ENCODE results near the gene TUBGCP3.

TUBGCP3 gene

GRCh38 chr13:112617754-112618375, 29.9 kb upstream of the TUBGCP3 start:
- DNase-seq (ENCODE audit: low read depth): no peak

- peak; percentile 45 for DNase-seq (ENCODE audit: low read depth)
These were observed 28.8 kb upstream of the TUBGCP3 start for GRCh38 chr13:112616586-112617362.

GRCh38 chr13:112615391-112615790, 27.4 kb upstream of the TUBGCP3 start:
- DNase-seq (ENCODE audit: low read depth): no peak

GRCh38 chr13:112614835-112615234, 26.9 kb upstream of the TUBGCP3 start:
- no peak for DNase-seq (ENCODE audit: low read depth)

GRCh38 chr13:112608212-112608611, 20.3 kb upstream of the TUBGCP3 start:
- no peak for DNase-seq (ENCODE audit: low read depth)

GRCh38 chr13:112606109-112607001, 18.4 kb upstream of the TUBGCP3 start:
- DNase-seq (ENCODE audit: low read depth): peak; percentile 77

GRCh38 chr13:112605531-112605990, 17.6 kb upstream of the TUBGCP3 start:
- DNase-seq (ENCODE audit: low read depth): no peak

GRCh38 chr13:112603641-112604225, 15.8 kb upstream of the TUBGCP3 start:
- DNase-seq (ENCODE audit: low read depth): peak; percentile 32

- DNase-seq (ENCODE audit: low read depth): no peak
These were observed 14.2 kb upstream of the TUBGCP3 start for GRCh38 chr13:112602189-112602588.

- no peak for DNase-seq (ENCODE audit: low read depth)
These were observed 13.4 kb upstream of the TUBGCP3 start for GRCh38 chr13:112601371-112601770.

GRCh38 chr13:112596235-112596634, 8.3 kb upstream of the TUBGCP3 start:
- peak; percentile 31 for DNase-seq (ENCODE audit: low read depth)

GRCh38 chr13:112592647-112593046, 4.7 kb upstream of the TUBGCP3 start:
- DNase-seq (ENCODE audit: low read depth): no peak

- DNase-seq (ENCODE audit: low read depth): no peak
These were observed 4.2 kb upstream of the TUBGCP3 start for GRCh38 chr13:112592181-112592580.

GRCh38 chr13:112588490-112589297, 741 bp upstream of the TUBGCP3 start:
- DNase-seq (ENCODE audit: low read depth): no peak

GRCh38 chr13:112587212-112587763, 665 bp downstream of the TUBGCP3 start:
- DNase-seq (ENCODE audit: low read depth): peak; percentile 79

- DNase-seq (ENCODE audit: low read depth): no peak
These were observed 1.5 kb downstream of the TUBGCP3 start for GRCh38 chr13:112586334-112586960.

GRCh38 chr13:112583592-112584277, 4.2 kb downstream of the TUBGCP3 start:
- DNase-seq (ENCODE audit: low read depth): no peak

- no peak for DNase-seq (ENCODE audit: low read depth)
These were observed 5.7 kb downstream of the TUBGCP3 start for GRCh38 chr13:112582263-112582662.

- no peak for DNase-seq (ENCODE audit: low read depth)
These were observed 7.0 kb downstream of the TUBGCP3 start for GRCh38 chr13:112580912-112581311.

GRCh38 chr13:112580211-112580610, 7.7 kb downstream of the TUBGCP3 start:
- no peak for DNase-seq (ENCODE audit: low read depth)
